ENCODE data around the gene STON2.
A peak's percentile ranks its signal among the peaks of the same experiment; 100 is the strongest.
"Not testable (repeated sequence)": the region's sequence is repeated elsewhere in the genome, so short reads cannot be mapped to it uniquely, and the experiment has no call there.

STON2 gene, protein sequence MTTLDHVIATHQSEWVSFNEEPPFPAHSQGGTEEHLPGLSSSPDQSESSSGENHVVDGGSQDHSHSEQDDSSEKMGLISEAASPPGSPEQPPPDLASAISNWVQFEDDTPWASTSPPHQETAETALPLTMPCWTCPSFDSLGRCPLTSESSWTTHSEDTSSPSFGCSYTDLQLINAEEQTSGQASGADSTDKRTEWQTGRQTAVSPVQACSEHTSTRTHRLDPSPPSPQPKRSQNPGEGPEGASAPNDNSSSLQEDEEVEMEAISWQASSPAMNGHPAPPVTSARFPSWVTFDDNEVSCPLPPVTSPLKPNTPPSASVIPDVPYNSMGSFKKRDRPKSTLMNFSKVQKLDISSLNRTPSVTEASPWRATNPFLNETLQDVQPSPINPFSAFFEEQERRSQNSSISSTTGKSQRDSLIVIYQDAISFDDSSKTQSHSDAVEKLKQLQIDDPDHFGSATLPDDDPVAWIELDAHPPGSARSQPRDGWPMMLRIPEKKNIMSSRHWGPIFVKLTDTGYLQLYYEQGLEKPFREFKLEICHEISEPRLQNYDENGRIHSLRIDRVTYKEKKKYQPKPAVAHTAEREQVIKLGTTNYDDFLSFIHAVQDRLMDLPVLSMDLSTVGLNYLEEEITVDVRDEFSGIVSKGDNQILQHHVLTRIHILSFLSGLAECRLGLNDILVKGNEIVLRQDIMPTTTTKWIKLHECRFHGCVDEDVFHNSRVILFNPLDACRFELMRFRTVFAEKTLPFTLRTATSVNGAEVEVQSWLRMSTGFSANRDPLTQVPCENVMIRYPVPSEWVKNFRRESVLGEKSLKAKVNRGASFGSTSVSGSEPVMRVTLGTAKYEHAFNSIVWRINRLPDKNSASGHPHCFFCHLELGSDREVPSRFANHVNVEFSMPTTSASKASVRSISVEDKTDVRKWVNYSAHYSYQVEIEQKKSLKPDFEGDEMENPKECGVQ

GRCh38 chr14:81400202-81400678 is at the start of gene STON2:
STON2 (minus strand) TSS chr14:81400324; CDS start chr14:81398382, 1,942 bp downstream.
- peak; percentile 71 for DNase-seq (ENCODE audit: low read depth)
- no peak within 1 kb of the TSS for H3K4me3 ChIP-seq (ENCODE audit: low read depth, low read length)

DNA sequence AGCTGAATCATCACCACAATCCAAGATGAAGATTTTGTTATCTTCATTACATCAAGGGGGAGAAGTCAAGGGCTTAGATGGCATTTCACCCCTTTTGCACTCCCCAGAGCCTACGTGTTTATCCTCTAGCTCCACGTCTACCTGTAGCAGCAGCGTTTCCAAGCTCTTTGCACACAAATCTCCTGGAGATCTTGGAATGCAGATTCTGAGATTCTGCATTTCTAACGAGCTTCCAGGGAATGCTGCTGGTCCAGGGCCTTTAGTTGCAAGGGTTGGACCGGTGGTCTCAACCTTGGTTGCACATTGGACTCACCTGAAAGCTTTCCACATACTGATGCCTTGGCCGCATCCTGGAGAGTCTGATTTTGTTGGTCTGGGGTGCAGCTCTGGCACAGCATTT is 49.5 kb upstream of the STON2 start:
- DNase-seq (ENCODE audit: low read depth) = no peak
- H3K4me3 ChIP-seq (ENCODE audit: low read depth, low read length) = no peak overlapping the region

- DNase-seq (ENCODE audit: low read depth) = no peak
- no peak overlapping the region for H3K4me3 ChIP-seq (ENCODE audit: low read depth, low read length)
These were observed 49.0 kb upstream of the STON2 start for GRCh38 chr14:81449114-81449513.

DNA sequence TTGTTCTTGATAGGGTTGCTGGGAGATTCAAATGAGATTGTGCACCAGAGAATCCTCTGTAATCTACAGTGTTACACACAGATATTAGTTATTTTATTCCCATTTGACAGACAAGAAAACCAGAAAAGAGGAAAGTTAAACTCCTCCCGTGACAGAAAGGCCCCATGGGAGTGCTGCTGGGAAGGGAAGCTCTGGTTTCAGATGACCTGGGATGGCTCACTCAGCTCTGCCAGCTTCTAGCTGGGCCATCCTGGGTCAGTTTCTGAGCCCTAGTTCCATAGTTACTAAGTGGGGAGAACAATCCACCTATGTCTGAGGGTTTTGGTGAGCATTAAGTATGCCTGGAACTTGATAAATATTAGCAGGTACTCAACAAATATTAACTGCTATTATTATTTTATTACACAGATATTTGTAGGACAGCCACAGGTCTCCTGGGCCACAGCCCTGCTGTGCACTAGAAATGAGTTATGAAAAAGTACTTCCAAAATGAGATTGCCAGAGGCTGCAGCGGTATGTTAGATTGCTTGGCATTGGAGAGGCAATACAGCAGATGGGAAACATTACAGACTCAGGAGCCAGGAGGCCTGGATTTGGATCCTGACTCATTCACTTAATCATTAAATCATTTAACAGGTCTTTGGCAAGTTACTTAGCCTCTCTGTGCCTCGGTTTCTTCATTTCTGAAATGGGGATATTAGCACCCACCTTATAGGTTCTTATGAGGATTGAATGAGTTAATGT is 47.1 kb upstream of the STON2 start:
- H3K4me3 ChIP-seq (ENCODE audit: low read depth, low read length) = no peak overlapping the region
- no peak for DNase-seq (ENCODE audit: low read depth)

GRCh38 chr14:81446279-81447007 is 46.3 kb upstream of the STON2 start:
- DNase-seq (ENCODE audit: low read depth) = no peak

DNA sequence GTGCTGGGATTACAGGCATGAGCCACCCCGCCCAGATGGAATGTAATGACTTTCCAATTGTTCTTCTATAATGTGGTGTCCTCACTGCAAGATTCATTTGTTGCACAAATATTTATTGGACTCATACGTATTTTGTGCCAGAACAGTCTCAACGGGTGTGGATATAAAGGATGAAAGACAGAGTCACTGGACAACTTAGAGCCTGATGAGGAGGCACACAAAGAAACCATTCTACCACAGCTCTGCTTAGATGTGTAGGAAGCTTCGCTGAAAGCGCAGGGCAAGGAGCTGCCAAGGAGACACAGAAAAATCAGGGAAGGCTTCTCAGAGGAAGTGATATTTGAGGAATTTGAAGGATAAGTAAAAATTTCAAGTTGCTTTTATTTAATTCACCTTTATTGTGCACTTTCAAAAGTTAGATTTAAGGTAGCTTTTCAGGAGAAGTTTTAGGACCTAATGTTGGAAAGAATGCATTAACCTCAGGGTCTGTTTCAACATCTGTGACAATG is 41.6 kb upstream of the STON2 start:
- H3K4me3 ChIP-seq (ENCODE audit: low read depth, low read length) = no peak overlapping the region
- no peak for DNase-seq (ENCODE audit: low read depth)

More at GRCh38 chr14:81446279-81447007, 46.3 kb upstream of the STON2 start:
- H3K4me3 ChIP-seq (ENCODE audit: low read depth, low read length) = no peak overlapping the region

DNA sequence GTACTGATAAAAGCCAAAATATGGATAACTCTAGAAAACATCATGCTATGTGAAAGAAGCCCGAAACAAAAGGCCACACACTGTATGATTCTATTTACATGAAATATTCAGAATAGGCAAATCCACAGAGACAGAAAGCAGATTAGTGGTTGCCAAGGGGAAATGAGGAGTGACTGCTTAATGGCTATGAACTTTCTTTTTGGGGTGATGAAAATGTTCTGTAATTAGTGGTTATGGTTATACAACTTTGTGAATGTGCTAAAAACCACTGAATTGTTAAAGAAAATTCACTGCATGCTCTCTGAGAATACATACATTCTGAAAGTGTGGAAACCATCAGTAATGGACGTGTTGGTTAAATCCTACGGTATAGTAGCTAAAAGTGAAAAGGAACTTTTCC is 39.9 kb upstream of the STON2 start:
- DNase-seq (ENCODE audit: low read depth) = no peak
- no peak overlapping the region for H3K4me3 ChIP-seq (ENCODE audit: low read depth, low read length)

DNA sequence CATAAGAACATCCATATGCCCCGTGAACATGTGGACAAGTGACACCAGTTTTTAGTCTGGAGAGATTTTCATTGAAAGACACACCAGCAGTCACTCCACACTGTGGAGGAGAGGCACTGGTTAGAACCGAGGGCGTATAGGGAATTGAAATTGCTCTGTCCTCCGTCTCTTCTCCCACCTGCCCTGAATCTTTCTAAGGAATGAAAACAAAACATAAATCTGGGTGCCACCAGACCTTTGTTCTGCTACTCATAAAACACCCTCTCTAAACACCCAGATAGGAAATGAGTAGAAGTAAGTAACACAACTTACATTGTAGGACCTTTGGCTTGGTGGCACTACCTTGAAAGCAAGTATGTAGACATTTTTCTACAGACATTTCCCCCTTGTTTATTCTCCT is 37.1 kb upstream of the STON2 start:
- no peak for DNase-seq (ENCODE audit: low read depth)
- H3K4me3 ChIP-seq (ENCODE audit: low read depth, low read length) = no peak overlapping the region

GRCh38 chr14:81436296-81437138 is 36.4 kb upstream of the STON2 start:
- DNase-seq (ENCODE audit: low read depth) = peak; percentile 10
- peak overlapping the region; percentile 49 for H3K4me3 ChIP-seq (ENCODE audit: low read depth, low read length)

- peak overlapping the region; percentile 49 for H3K4me3 ChIP-seq (ENCODE audit: low read depth, low read length)
- DNase-seq (ENCODE audit: low read depth) = no peak
These were observed 35.5 kb upstream of the STON2 start for GRCh38 chr14:81435391-81436295.

GRCh38 chr14:81435048-81435390 is 34.9 kb upstream of the STON2 start:
- no peak overlapping the region for H3K4me3 ChIP-seq (ENCODE audit: low read depth, low read length)

GRCh38 chr14:81434230-81434629 is 34.1 kb upstream of the STON2 start:
- no peak for DNase-seq (ENCODE audit: low read depth)
- H3K4me3 ChIP-seq (ENCODE audit: low read depth, low read length) = no peak overlapping the region

More at GRCh38 chr14:81435048-81435390, 34.9 kb upstream of the STON2 start:
- DNase-seq (ENCODE audit: low read depth) = no peak

DNA sequence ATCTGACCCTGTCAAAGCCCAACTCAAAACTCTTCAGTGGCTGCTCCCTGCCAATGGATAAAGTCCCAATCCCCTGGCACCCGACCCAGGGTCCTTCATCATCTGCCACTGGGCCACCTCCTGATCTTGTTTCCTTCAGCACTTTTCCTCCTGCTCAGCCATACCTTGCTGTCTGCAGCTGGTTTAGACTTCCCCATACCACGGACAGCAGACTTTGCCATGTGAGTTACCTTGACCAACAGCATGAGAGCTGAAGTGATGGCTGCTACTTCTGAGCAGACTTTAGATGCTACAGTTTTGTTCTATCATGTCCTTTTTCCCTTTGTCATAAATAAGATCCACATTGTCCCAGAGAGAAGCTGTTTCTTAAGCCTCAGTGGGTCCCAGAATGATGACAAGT is 33.3 kb upstream of the STON2 start:
- no peak overlapping the region for H3K4me3 ChIP-seq (ENCODE audit: low read depth, low read length)
- no peak for DNase-seq (ENCODE audit: low read depth)

GRCh38 chr14:81432219-81432661 is 32.1 kb upstream of the STON2 start:
- no peak for DNase-seq (ENCODE audit: low read depth)
- no peak overlapping the region for H3K4me3 ChIP-seq (ENCODE audit: low read depth, low read length)

DNA sequence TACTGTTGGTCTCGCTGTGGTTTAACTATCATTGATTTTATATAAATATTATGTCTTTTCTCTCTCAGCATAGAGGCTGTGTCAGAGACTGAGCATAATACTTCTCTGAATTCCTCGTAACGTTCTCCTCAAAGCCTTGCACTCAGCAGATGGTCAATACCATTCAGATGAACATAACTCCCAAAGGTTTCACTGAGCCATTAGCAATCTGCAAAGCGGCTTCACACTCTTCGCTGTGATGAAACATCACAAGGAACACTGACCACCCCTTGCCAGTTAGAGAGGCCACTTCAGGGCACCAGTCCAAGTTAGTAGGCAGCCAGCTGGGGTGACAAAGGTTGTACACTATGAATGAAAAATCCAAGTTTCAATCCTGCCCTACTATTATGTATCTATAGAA is 30.1 kb upstream of the STON2 start:
- no peak overlapping the region for H3K4me3 ChIP-seq (ENCODE audit: low read depth, low read length)
- DNase-seq (ENCODE audit: low read depth) = no peak

- H3K4me3 ChIP-seq (ENCODE audit: low read depth, low read length) = not testable (repeated sequence)
These were observed 29.6 kb upstream of the STON2 start for GRCh38 chr14:81429749-81430148.

DNA sequence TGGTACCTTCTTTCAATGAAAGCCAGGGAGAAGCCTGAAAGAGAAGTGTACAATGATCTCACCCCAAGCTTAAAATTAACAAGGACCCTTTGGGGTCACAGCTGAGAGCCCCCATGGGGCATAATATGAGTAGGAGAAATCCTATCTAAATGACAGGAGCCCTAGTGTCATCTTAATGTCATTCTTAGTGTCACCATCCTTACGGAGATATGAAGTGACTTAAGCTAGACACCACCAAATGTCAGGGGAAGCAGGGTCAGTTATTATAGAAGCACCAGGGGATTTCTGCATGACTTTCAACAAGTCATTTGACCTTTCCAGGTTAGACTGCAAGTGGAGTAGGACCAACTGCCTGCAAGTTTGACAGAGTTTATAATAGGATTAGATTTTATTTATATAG is 28.9 kb upstream of the STON2 start:
- H3K4me3 ChIP-seq (ENCODE audit: low read depth, low read length) = no peak overlapping the region
- no peak for DNase-seq (ENCODE audit: low read depth)

More at GRCh38 chr14:81429749-81430148, 29.6 kb upstream of the STON2 start:
- DNase-seq (ENCODE audit: low read depth) = not testable (repeated sequence)
